ENCODE measurements around the gene RRAS2.
"Not testable (repeated sequence)": the region's sequence is repeated elsewhere in the genome, so short reads cannot be mapped to it uniquely, and the experiment has no call there.

DNA sequence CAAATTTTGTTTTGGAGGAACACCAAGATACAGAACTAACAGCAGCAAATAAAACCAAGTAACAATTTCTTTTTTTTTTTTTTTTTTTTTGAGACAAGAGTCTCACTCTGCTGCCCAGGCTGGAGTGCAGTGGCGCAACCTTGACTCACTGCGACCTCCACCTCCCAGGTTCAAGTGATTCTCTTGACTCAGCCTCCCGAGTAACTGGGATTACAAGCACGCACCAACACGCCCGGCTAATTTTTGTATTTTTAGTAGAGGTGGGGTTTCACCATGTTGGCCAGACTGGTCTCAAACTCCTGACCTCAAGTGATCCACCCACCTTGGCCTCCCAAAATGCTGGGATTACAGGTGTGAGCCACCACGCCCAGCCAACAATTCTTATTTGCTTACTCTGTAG is 4.4 kb downstream of the RRAS2 start:
- TF ChIP-seq, protein P1, sequence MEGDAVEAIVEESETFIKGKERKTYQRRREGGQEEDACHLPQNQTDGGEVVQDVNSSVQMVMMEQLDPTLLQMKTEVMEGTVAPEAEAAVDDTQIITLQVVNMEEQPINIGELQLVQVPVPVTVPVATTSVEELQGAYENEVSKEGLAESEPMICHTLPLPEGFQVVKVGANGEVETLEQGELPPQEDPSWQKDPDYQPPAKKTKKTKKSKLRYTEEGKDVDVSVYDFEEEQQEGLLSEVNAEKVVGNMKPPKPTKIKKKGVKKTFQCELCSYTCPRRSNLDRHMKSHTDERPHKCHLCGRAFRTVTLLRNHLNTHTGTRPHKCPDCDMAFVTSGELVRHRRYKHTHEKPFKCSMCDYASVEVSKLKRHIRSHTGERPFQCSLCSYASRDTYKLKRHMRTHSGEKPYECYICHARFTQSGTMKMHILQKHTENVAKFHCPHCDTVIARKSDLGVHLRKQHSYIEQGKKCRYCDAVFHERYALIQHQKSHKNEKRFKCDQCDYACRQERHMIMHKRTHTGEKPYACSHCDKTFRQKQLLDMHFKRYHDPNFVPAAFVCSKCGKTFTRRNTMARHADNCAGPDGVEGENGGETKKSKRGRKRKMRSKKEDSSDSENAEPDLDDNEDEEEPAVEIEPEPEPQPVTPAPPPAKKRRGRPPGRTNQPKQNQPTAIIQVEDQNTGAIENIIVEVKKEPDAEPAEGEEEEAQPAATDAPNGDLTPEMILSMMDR (IDR thresholded peaks at IDR 0.05): not testable (repeated sequence)
- TF ChIP-seq POLR2A (IDR thresholded peaks at IDR 0.05): not testable (repeated sequence)

All from adrenal gland (tissue), 5 donors.